HepG2 (cell line): Measurements from ENCODE around the gene VKORC1.

Experiments
- CBFB ChIP-seq: sonication (generic); formaldehyde crosslinking; IDR thresholded peaks from 2 replicates; pipeline ENCODE4 v1.4.0; 2020; ENCODE audit warnings: missing genetic modification reagents
- CENPBD1 ChIP-seq: sonication (generic); formaldehyde crosslinking; IDR thresholded peaks from 2 replicates; pipeline ENCODE4 v1.8.0; 2022; ENCODE audit warnings: missing genetic modification reagents, low read depth, mild to moderate bottlenecking, borderline replicate concordance
- CREB1 ChIP-seq, 2 experiments: fragments of 450-650 bp in 1 of 2; IDR thresholded peaks; 2 replicates each; pipeline ENCODE4 v1.6.1; 2016 to 2017; ENCODE audit warnings: control low read depth in 1 of 2, mild to moderate bottlenecking in 1 of 2, missing compliant biosample characterization in 1 of 2, missing genetic modification characterization in 1 of 2
- ELF4 ChIP-seq: sonication (generic); formaldehyde crosslinking; IDR thresholded peaks from 2 replicates; pipeline ENCODE4 v1.5.0; 2020; ENCODE audit warnings: missing genetic modification reagents, mild to moderate bottlenecking, moderate library complexity, borderline replicate concordance
- NCOA2 ChIP-seq: sonication (generic); formaldehyde crosslinking; IDR thresholded peaks from 2 replicates; pipeline ENCODE4 v1.8.0; 2022; ENCODE audit warnings: inconsistent platforms
- NPAS2 ChIP-seq: sonication (generic); formaldehyde crosslinking; IDR thresholded peaks from 2 replicates; pipeline ENCODE4 v1.8.0; 2022; ENCODE audit warnings: mild to moderate bottlenecking, missing genetic modification reagents, borderline replicate concordance
- POLR2A ChIP-seq, 2 experiments: IDR thresholded peaks; 2 replicates each; pipeline ENCODE4 v1.6.1; 2011; ENCODE audit warnings: low read depth in 2 of 2, low read length in 2 of 2, mild to moderate bottlenecking in 1 of 2, moderate library complexity in 1 of 2; ENCODE audit not compliant: insufficient read depth in 1 of 2
- RARA ChIP-seq: IDR thresholded peaks from 2 replicates; pipeline ENCODE4 v1.6.1; 2016; ENCODE audit warnings: missing genetic modification reagents, missing compliant biosample characterization
- REST ChIP-seq, 2 experiments: IDR thresholded peaks; 2 replicates each; pipeline ENCODE4 v1.6.1; 2011 to 2012; ENCODE audit warnings: low read length in 2 of 2, borderline replicate concordance in 1 of 2, low read depth in 1 of 2, mild to moderate bottlenecking in 1 of 2, moderate library complexity in 1 of 2
- ZFAT ChIP-seq: sonication (generic); formaldehyde crosslinking; conservative IDR thresholded peaks from 2 replicates; pipeline ENCODE4 v1.8.1; 2023; ENCODE audit warnings: missing genetic modification reagents, inconsistent platforms
- ZFX ChIP-seq: sonication (generic); formaldehyde crosslinking; IDR thresholded peaks from 2 replicates; pipeline ENCODE4 v1.4.0; 2020; ENCODE audit warnings: mild to moderate bottlenecking, low read depth, missing genetic modification reagents, moderate library complexity
- ZNF274 ChIP-seq: sonication (generic); formaldehyde crosslinking; IDR thresholded peaks from 2 replicates; pipeline ENCODE4 v1.5.1; 2020; ENCODE audit warnings: mild to moderate bottlenecking, missing genetic modification reagents
- ZNF468 ChIP-seq: sonication (generic); formaldehyde crosslinking; IDR thresholded peaks from 2 replicates; pipeline ENCODE4 v1.8.0; 2022; ENCODE audit warnings: mild to moderate bottlenecking, moderate library complexity, missing genetic modification reagents

DNA sequence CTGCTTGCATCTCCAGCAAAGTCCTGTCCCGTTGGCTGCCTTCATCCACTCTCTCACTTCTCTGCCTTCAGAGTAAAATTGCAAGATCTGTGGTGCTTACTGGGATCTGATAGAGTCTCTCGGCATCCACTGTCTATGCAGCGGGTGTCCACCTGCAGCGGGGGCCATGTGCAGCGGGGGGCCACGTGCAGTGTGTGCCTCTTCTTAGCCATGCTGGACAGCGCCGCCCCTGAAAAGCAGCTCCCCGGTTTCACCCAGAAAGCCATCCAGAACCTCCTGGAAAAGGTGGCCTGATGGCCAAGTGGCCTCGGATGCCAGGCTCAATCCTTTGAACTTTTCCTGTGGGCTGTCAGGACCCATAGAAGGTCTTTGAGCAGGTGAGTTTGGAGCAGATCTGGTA lies 51.7 kb downstream of the VKORC1 start:
- TF ChIP-seq REST (IDR thresholded peaks at IDR 0.05; ENCODE audit: borderline replicate concordance in 1 of 2, low read depth in 1 of 2, low read length in 2 of 2) (no peak; a peak in 1 of 4 replicates), CBFB (CRISPR knock-in tag) (no peak), NCOA2 (CRISPR knock-in tag) (no peak), ELF4 (CRISPR knock-in tag) (no peak), ZNF468 (no peak), POLR2A (IDR thresholded peaks at IDR 0.05; ENCODE audit: insufficient read depth in 1 of 2, low read depth in 2 of 2, low read length in 2 of 2) (no peak), RARA (CRISPR knock-in tag) (no peak), ZFAT (CRISPR knock-in tag) (no peak), CENPBD1 (CRISPR knock-in tag) (no peak), CREB1 (IDR thresholded peaks at IDR 0.05) (no peak), CREB1 (CRISPR knock-in tag; IDR thresholded peaks at IDR 0.05) (no peak), ZNF274 (CRISPR knock-in tag) (no peak), NPAS2 (CRISPR knock-in tag) (no peak), ZFX (CRISPR knock-in tag) (no peak)
